Left ventricle myocardium inferior (tissue), 1 donor: Measurements from ENCODE around the gene TPO. TPM values are rescaled to one million over a fixed set of nuclear protein-coding genes. Genes with fewer than 3 reads are reported as not detected.

Experiments
- DNase-seq: peaks from one replicate; pipeline ENCODE4 v3.0.0-alpha.2; 2020
- H3K27ac ChIP-seq: fragments of 200-600 bp; replicated peaks from 2 replicates; pipeline ENCODE4 v1.8.0; 2021
- H3K27me3 ChIP-seq: fragments of 200-600 bp; 2 replicates; pipeline ENCODE4 v1.8.0; 2021; ENCODE audit warnings: low read depth
- H3K36me3 ChIP-seq: fragments of 200-600 bp; 2 replicates; pipeline ENCODE4 v1.8.0; 2021
- H3K4me1 ChIP-seq: fragments of 200-600 bp; 2 replicates; pipeline ENCODE4 v1.8.0; 2021
- H3K4me3 ChIP-seq: fragments of 200-600 bp; 2 replicates; pipeline ENCODE4 v1.8.0; 2021; ENCODE audit warnings: mild to moderate bottlenecking, moderate library complexity
- H3K9me3 ChIP-seq: fragments of 200-600 bp; replicated peaks from 2 replicates; pipeline ENCODE4 v1.8.0; 2021
- CTCF ChIP-seq: fragments of 200-600 bp; IDR thresholded peaks from 2 replicates; pipeline ENCODE4 v1.8.0; 2021; ENCODE audit warnings: antibody characterized with exemption, mild to moderate bottlenecking, borderline replicate concordance
- intact Hi-C: fragments of 100-400 bp; cut with micrococcal nuclease; formaldehyde crosslinking; loops from one replicate; pipeline ENCODE4 v1.11.0; 2022
- total RNA-seq: library from RNA; stranded (reverse); fragmentation: NEBNext Ultra II Directional; extraction: Animal tissue kit (Norgen Biotek cat#: 25700); gene quantifications from one replicate; pipeline ENCODE4 v1.2.1, GENCODE V29; 2021
- donor health status: DM: no; HTN: yes; CAD: no; lungs with severe emphysema.

The TPO gene
- total RNA-seq, 1 donor from 2014 or later, result 7.1 TPM

- Histone ChIP-seq H3K9me3 (no peaks in the 10 kb centered on the region), H3K27me3 (peaks cover 37% of the 10 kb centered on the region), H3K27ac (no peak overlapping the region), H3K4me3 (no peak overlapping the region), H3K36me3 (no peaks in the 10 kb centered on the region), H3K4me1 (no peaks in the 10 kb centered on the region)
- DNase-seq, result no peak
- intact Hi-C loops, result no loop called here
- TF ChIP-seq CTCF, result no peak
These were observed 71.0 kb downstream of the TPO start for GRCh38 chr2:1484131-1484884.

GRCh38 chr2:1486670-1487069 lies 73.4 kb downstream of the TPO start:
- intact Hi-C loops, result no loop called here
- H3K27ac ChIP-seq, result no peak overlapping the region
- DNase-seq, result no peak
- H3K27me3 ChIP-seq, result peaks cover 27% of the 10 kb centered on the region
- H3K4me1 ChIP-seq, result no peaks in the 10 kb centered on the region
- H3K36me3 ChIP-seq, result no peaks in the 10 kb centered on the region
- no peak for TF ChIP-seq CTCF
- no peak overlapping the region for H3K4me3 ChIP-seq
- no peaks in the 10 kb centered on the region for H3K9me3 ChIP-seq

GRCh38 chr2:1487758-1488157 lies 74.5 kb downstream of the TPO start:
- DNase-seq, result no peak
- H3K4me3 ChIP-seq, result no peak overlapping the region
- no peaks in the 10 kb centered on the region for H3K36me3 ChIP-seq
- TF ChIP-seq CTCF, result no peak
- H3K9me3 ChIP-seq, result no peaks in the 10 kb centered on the region
- H3K4me1 ChIP-seq, result no peaks in the 10 kb centered on the region
- intact Hi-C loops, result no loop called here
- no peak overlapping the region for H3K27ac ChIP-seq
- H3K27me3 ChIP-seq, result peaks cover 19% of the 10 kb centered on the region

- Histone ChIP-seq H3K27me3 (peaks cover 19% of the 10 kb centered on the region), H3K27ac (no peak overlapping the region), H3K9me3 (no peaks in the 10 kb centered on the region), H3K36me3 (no peaks in the 10 kb centered on the region), H3K4me1 (peaks cover under 1% of the 10 kb centered on the region), H3K4me3 (no peak overlapping the region)
- no peak for DNase-seq
- intact Hi-C loops, result no loop called here
- no peak for TF ChIP-seq CTCF
These were observed 75.0 kb downstream of the TPO start for GRCh38 chr2:1488181-1488671.

- no peak for DNase-seq
These were observed 75.6 kb downstream of the TPO start for GRCh38 chr2:1488851-1489250.

More at GRCh38 chr2:1488851-1489250, 75.6 kb downstream of the TPO start:
- Histone ChIP-seq H3K9me3 (no peaks in the 10 kb centered on the region), H3K36me3 (no peaks in the 10 kb centered on the region), H3K27me3 (peaks cover 22% of the 10 kb centered on the region), H3K4me1 (peaks cover 7% of the 10 kb centered on the region), H3K27ac (no peak overlapping the region), H3K4me3 (no peak overlapping the region)
- intact Hi-C loops, result no loop called here
- no peak for TF ChIP-seq CTCF
